NCI-H2171 (cell line): Measurements from ENCODE around the gene SNTG2.
"Not testable (repeated sequence)": the region's sequence is repeated elsewhere in the genome, so short reads cannot be mapped to it uniquely, and the experiment has no call there.

ENCODE experiments used
- DNase-seq: peaks from one replicate; lab custom pipeline; 2025; lab: John Stamatoyannopoulos, UW

Gene SNTG2

GRCh38 chr2:950080-950966 lies at the start of gene SNTG2:
Gene SNTG2, plus strand, starts transcription at chr2:950849. Its CDS starts 148 bp downstream, at chr2:950997.
- DNase-seq, result peak; percentile 75

DNA sequence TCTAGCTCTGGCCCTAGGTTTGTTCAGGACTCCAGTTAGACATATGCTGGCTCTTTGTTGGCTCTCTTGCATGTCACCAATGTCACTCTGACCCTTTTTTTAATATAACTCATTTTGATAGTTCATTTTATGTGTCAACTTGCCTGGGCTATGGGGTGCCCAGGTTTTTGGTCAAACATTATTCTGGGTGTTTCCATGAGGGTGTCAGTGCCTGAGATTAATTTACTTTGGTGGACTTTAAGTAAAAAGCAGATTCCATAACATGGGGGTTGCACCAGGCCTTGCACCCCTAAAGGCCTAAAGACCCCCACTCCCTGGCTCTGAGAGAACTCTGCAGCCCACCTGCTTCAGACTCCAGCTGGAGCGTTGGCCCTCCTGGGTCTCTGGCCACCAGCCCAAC lies 48.1 kb upstream of the SNTG2 start:
- no peak for DNase-seq

GRCh38 chr2:903223-903900 lies 47.3 kb upstream of the SNTG2 start:
- no peak for DNase-seq

- DNase-seq, result no peak
Measured at GRCh38 chr2:904246-905024, 46.2 kb upstream of the SNTG2 start.

- DNase-seq, result no peak
Measured at GRCh38 chr2:905091-905832, 45.4 kb upstream of the SNTG2 start.

DNA sequence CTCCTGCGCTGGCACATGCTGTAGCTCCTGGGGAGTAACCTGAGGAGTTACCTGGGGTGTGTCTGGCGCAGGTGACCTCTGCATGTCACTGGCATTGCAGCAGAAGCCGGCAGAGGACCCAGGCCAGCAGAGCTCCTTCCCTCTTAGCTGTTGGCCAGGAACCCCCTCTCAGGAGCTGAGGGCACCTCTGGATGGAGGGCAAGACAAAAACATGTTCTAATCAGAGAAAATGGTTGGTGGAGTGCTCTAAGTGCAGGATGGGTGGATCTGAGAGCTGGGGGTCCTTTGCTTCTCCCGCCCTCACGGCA lies 44.9 kb upstream of the SNTG2 start:
- no peak for DNase-seq

DNA sequence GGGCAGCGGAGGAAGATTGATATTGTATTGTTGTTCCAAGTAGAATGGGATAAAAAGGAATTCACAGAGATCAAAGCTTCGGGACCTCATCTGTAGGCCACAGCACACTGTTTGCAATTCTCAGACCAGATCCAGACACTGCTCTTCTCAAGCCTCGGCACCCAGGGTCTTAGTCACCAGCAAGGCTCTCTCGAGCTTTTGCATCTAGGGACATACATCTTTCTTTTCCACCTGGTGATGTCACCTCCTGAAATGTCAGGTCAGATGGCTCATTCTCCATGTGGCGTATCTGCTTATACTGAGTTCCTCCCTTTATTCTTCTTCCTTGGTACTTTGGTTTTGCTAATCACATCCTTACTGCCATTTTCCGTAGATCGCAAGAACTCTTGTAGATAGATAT lies 42.9 kb upstream of the SNTG2 start:
- no peak for DNase-seq

DNA sequence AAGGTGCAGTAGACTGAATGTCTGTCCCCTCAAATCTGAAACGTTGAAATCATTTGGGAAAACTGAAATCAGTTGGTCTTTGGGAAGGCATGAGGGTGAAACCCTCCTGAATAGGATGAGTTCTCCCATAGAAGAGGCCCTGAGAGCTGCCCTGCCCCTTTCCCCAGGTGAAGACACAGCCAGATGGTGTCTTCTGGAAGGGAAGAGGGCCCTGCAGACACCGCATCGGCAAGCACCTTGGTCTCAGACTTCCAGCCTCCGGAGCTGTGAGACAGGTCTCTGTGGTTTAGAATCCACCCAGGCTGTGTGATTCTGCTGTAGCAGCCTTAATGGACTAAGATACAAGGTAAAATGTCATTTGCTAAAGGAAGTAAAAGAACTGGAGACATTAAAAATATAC lies 42.1 kb upstream of the SNTG2 start:
- DNase-seq, result no peak

- DNase-seq, result not testable (repeated sequence)
Measured at GRCh38 chr2:909764-910379, 40.8 kb upstream of the SNTG2 start.

DNA sequence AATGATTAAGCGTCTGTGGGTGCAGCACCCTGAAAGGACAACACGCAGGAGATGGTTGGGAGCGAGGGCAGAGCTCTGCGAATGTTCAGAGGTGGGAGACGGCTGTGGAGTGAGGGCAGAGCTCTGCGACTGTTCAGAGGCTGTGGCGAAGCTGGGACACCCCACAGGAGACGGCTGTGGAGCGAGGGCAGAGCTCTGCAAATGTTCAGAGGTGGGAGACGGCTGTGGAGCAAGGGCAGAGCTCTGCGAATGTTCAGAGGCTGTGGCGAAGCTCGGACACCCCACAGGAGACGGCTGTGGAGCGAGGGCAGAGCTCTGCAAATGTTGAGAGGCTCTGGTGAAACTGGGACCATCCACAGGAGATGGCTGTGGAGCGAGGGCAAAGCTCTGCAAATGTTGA lies 40.0 kb upstream of the SNTG2 start:
- DNase-seq, result no peak

DNA sequence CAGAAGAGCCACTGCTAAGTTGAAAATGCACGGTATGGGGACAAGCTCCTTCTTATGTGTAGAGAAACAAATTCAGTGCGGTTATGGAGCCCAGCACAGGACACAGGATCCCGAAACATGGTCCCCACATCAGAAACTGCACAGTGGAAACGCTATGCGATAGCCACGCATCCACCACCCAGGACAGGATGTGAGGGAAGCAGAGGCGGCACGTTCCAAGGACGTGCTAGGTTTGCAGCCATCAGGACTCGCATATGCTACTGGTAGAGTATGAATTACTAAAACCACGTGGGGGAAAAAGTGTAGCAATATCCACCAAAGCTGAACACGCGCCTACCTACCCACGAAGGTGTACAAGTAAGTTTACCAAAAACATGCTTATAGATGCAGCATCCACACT lies 34.7 kb upstream of the SNTG2 start:
- DNase-seq, result no peak

DNA sequence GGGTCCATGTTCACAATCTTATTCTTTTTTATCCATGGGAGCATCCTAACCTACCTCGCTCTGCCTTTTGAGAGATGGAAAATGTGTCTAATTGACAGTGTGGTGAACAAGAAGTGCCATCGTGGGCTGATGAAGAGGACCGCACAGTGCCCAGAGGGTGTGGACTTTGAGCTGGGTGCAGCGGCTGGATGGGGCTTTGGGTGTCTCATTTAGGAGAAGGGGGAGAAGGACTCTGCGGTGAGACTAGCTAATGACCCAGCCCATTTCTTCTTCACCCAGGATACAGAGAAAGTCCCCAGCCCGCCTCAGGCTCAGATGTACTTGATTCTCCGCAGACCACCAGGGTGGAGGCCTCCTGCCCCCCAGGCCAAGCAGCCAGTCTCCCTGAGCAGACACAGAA lies 33.7 kb upstream of the SNTG2 start:
- DNase-seq, result no peak

- DNase-seq, result no peak
Measured at GRCh38 chr2:919672-920071, 31.0 kb upstream of the SNTG2 start.

- DNase-seq, result no peak
Measured at GRCh38 chr2:920573-920972, 30.1 kb upstream of the SNTG2 start.

DNA sequence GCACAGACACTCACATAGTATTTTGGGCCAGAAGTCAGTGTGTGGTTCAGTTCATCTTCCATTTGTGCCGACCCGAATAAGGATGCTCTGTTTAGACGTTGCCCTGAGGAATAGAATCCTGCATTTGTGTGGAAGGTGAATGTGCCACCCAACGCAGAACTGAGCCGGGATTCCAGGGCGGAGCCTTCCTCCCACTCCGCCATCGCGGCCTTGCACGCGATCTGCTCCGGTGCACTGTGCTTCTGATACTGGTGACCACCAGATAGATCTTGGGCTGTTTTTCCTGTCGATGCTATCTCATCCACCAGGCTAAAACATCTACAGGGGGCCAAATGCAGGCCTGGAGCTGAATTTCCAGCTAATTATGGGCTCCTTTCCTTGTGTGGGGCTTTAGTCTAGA lies 29.6 kb upstream of the SNTG2 start:
- DNase-seq, result no peak

GRCh38 chr2:922185-922584 lies 28.5 kb upstream of the SNTG2 start:
- no peak for DNase-seq

DNA sequence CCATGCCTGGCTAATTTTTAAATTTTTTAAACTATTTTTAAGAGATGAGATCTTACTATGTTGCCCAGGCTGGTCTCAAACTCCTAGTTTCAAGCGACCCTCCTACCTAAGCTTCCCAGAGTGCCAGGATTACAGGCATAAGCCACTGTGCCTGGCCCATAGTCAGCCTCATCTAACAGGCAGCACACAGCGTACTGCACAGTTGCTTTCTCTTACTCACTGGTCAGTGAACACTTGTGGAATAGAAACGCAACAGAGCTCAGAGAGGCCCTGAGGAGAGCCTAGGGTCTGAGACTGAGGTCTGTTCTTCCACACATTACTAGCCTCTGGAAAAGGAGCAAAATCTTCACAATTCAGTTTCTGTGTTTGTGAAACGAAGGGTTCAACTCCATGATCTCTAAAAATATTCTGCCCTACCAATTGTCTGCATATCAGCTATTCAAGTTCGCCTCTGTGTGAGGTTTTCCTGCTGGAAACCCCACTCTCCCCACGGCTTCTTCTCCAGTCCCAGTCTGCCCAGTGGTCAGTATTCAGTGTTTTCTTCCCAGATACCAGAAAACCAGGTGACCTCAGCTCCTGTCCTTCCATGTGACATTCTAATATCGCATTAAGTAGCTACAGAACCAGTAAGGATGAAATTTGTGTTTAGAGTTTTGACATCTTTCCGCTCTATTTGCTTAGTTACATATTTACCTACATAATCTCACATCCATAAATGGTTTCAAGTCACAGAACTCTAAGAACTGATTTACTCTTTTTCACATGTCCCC lies 26.6 kb upstream of the SNTG2 start:
- no peak for DNase-seq

- no peak for DNase-seq
Measured at GRCh38 chr2:924701-925100, 25.9 kb upstream of the SNTG2 start.

DNA sequence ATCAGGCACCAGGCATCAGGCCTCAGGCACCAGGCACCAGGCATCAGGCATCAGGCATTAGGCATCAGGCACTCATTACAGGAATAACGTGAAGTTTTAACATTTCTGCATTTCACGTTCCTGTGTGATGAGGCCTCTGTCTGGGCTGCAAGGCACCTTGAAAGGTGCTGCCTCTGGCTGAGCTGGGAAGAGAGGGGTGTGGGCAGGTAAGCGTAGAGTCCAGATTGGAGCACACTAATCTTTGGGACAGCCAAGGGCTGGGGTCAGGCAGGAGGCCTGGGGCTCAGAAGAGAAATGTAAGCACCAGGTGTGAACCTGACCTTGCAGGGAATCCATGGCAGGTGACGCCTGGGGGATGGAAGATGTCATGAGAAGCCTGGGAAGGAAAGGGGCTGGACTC lies 25.3 kb upstream of the SNTG2 start:
- DNase-seq, result no peak

GRCh38 chr2:925711-926110 lies 24.9 kb upstream of the SNTG2 start:
- no peak for DNase-seq

DNA sequence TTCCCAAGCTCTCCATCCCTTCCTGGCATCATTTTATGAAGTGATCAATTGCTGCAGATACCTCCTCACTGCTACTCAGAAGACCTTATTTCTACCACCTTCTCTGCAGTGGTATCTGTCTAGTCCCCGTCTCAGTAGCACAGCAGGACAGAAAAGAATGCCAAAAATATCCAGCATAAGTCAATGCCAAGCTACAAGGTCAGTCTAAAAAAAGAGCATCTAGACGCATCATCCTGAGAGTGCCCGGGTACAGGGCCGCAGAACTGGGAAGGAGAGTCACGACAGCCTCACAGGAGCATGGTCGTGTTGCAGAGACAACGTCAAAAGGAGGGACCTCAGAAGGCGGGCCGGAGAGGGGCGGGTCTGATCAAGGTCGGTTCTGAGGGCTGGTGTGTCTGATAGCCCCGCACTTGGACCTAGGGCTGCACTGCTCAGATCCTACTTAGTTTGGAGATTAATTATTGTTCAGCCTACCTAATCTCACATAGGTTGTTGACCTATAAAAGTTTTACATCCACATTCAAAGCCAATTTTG lies 24.3 kb upstream of the SNTG2 start:
- DNase-seq, result no peak
